CD4-positive, CD25-positive, alpha-beta regulatory T cell (primary cell): Measurements from ENCODE around the gene JMJD4. TPM values are rescaled to one million over a fixed set of nuclear protein-coding genes. Genes with fewer than 3 reads are reported as not detected.
"Not testable (repeated sequence)": the region's sequence is repeated elsewhere in the genome, so short reads cannot be mapped to it uniquely, and the experiment has no call there.

Experiments used
- ATAC-seq, 2 donors: fragments of 150-1000 bp; cut with Tn5 transposase; one replicate each; pipeline ENCODE4 v1.10.0; 2021; ENCODE audit warnings: low read depth in 2 of 2, moderate number of reproducible peaks in 2 of 2, moderate library complexity in 1 of 2
- DNase-seq, 3 donors: peaks; one replicate each; pipeline versions ENCODE4 v3.0.0 to v3.0.0-alpha.2; 2012 to 2022; ENCODE audit warnings: mixed read lengths in 1 of 3
- H3K27ac ChIP-seq: one replicate; pipeline ENCODE4 v1.7.0; 2013; ENCODE audit warnings: mild to moderate bottlenecking, low read length; ENCODE audit not compliant: insufficient read depth, poor library complexity, severe bottlenecking
- H3K27me3 ChIP-seq: one replicate; pipeline ENCODE4 v1.7.0; 2013; ENCODE audit warnings: low read length; ENCODE audit not compliant: control insufficient read depth, insufficient read depth
- H3K36me3 ChIP-seq: one replicate; pipeline ENCODE4 v1.7.0; 2013; ENCODE audit warnings: mild to moderate bottlenecking, low read length, moderate library complexity; ENCODE audit not compliant: control insufficient read depth, insufficient read depth
- H3K4me1 ChIP-seq: 2 replicates; pipeline ENCODE4 v1.7.0; 2013; ENCODE audit warnings: mild to moderate bottlenecking, low read length; ENCODE audit not compliant: insufficient read depth, control insufficient read depth, poor library complexity, severe bottlenecking
- H3K4me3 ChIP-seq: one replicate; pipeline ENCODE4 v1.7.0; 2013; ENCODE audit warnings: low read depth, mild to moderate bottlenecking, low read length, moderate library complexity
- H3K9me3 ChIP-seq, 2 experiments: 1 replicate in 1 of 2; 2 replicates in 1 of 2; pipeline ENCODE4 v1.7.0; 2013; ENCODE audit warnings: low read length in 2 of 2, mild to moderate bottlenecking in 1 of 2, moderate library complexity in 1 of 2; ENCODE audit not compliant: control insufficient read depth in 2 of 2
- H3K27ac Mint-ChIP-seq, 3 donors: one replicate each; pipeline ENCODE4 v1.8.0; 2020 to 2022; ENCODE audit warnings: mild to moderate bottlenecking in 3 of 3, mixed read lengths in 3 of 3, moderate library complexity in 2 of 3
- H3K27me3 Mint-ChIP-seq: one replicate; pipeline ENCODE4 v1.8.0; 2022; ENCODE audit warnings: mild to moderate bottlenecking, mixed read lengths
- H3K36me3 Mint-ChIP-seq: one replicate; pipeline ENCODE4 v1.8.0; 2020; ENCODE audit warnings: mixed read lengths
- H3K4me1 Mint-ChIP-seq, 4 donors: one replicate each; pipeline ENCODE4 v1.8.0; 2020 to 2022; ENCODE audit warnings: mixed read lengths in 4 of 4, mild to moderate bottlenecking in 1 of 4
- H3K4me3 Mint-ChIP-seq, 4 donors: one replicate each; pipeline ENCODE4 v1.8.0; 2020 to 2022; ENCODE audit warnings: mild to moderate bottlenecking in 4 of 4, mixed read lengths in 4 of 4, moderate library complexity in 3 of 4
- H3K9me3 Mint-ChIP-seq, 7 donors: one replicate each; pipeline ENCODE4 v1.8.0; 2020 to 2022; ENCODE audit warnings: mixed read lengths in 7 of 7, mild to moderate bottlenecking in 3 of 7, moderate library complexity in 2 of 7
- polyA plus RNA-seq, 4 donors: library from polyadenylated mRNA; unstranded; fragments of 300-500 nt; fragmentation: Illumina TruSeq; gene quantifications; one replicate each; pipeline ENCODE4 v1.2.3, GENCODE V29; 2021
- total RNA-seq: library from RNA; stranded (reverse); gene quantifications from one replicate; pipeline ENCODE4 v1.2.3, GENCODE V29; 2022

The JMJD4 gene
- total and polyA plus RNA-seq, 5 donors from 2014 or later = 9.7 to 28.9 (median 26.5) TPM

- Histone ChIP-seq H3K27ac (no peak overlapping the region), H3K4me3 (no peak overlapping the region), H3K36me3 (no peaks in the 10 kb centered on the region), H3K27me3 (no peaks in the 10 kb centered on the region), H3K4me1 (no peaks in the 10 kb centered on the region), H3K9me3 (peaks cover 15 to 45% of the 10 kb centered on the region in 2 experiments)
- H3K9me3 Mint-ChIP-seq = peaks cover 7 to 84% (median 27%) of the 10 kb centered on the region in 7 donors
- H3K27me3 Mint-ChIP-seq = peaks cover 5% of the 10 kb centered on the region
- peaks cover 6% of the 10 kb centered on the region for H3K36me3 Mint-ChIP-seq
- no peaks in the 10 kb centered on the region for H3K4me1 Mint-ChIP-seq
- DNase-seq (no peak), ATAC-seq (no peak)
- H3K27ac Mint-ChIP-seq = no peak overlapping the region
- no peak overlapping the region for H3K4me3 Mint-ChIP-seq
Observed at GRCh38 chr1:227718932-227719331, 16.2 kb downstream of the JMJD4 start.

- Mint-ChIP-seq H3K27ac (no peak overlapping the region), H3K9me3 (peaks cover 4 to 46% (median 24%) of the 10 kb centered on the region in 7 donors)
- no peaks in the 10 kb centered on the region for H3K27me3 ChIP-seq
Observed at GRCh38 chr1:227712648-227713047, 22.5 kb downstream of the JMJD4 start.

GRCh38 chr1:227710474-227710873 is 24.6 kb downstream of the JMJD4 start:
- H3K4me3 Mint-ChIP-seq, H3K36me3 Mint-ChIP-seq, DNase-seq, H3K4me1 ChIP-seq, H3K27ac Mint-ChIP-seq, H3K27me3 ChIP-seq, H3K4me1 Mint-ChIP-seq, H3K27ac ChIP-seq, H3K36me3 ChIP-seq, H3K4me3 ChIP-seq, H3K27me3 Mint-ChIP-seq, ATAC-seq: not testable (repeated sequence)
- H3K9me3 Mint-ChIP-seq = peaks cover 4 to 28% (median 19%) of the 10 kb centered on the region in 7 donors
- H3K9me3 ChIP-seq = peaks cover 5 to 14% of the 10 kb centered on the region in 2 experiments

More at GRCh38 chr1:227712648-227713047, 22.5 kb downstream of the JMJD4 start:
- Histone ChIP-seq H3K36me3 (no peaks in the 10 kb centered on the region), H3K4me1 (no peaks in the 10 kb centered on the region), H3K27ac (no peak overlapping the region), H3K9me3 (peaks cover 5 to 14% of the 10 kb centered on the region in 2 experiments), H3K4me3 (no peak overlapping the region)
- Mint-ChIP-seq H3K4me3 (no peak overlapping the region), H3K36me3 (no peaks in the 10 kb centered on the region), H3K27me3 (peaks cover 10% of the 10 kb centered on the region), H3K4me1 (peaks cover 4 to 6% (median 6%) of the 10 kb centered on the region in 4 donors)
- no peak for ATAC-seq
- no peak for DNase-seq

GRCh38 chr1:227709451-227709850 is 25.7 kb downstream of the JMJD4 start:
- peaks cover 5% of the 10 kb centered on the region for H3K27me3 Mint-ChIP-seq
- Histone ChIP-seq H3K27me3 (no peaks in the 10 kb centered on the region), H3K36me3 (no peaks in the 10 kb centered on the region), H3K27ac (no peak overlapping the region), H3K4me1 (no peaks in the 10 kb centered on the region), H3K9me3 (peaks cover under 1 to 11% of the 10 kb centered on the region in 2 experiments), H3K4me3 (no peak overlapping the region)
- peaks cover 4 to 8% (median 7%) of the 10 kb centered on the region in 4 donors for H3K4me1 Mint-ChIP-seq
- no peak overlapping the region for H3K27ac Mint-ChIP-seq
- peaks cover 4 to 26% (median 13%) of the 10 kb centered on the region in 7 donors for H3K9me3 Mint-ChIP-seq
- no peaks in the 10 kb centered on the region for H3K36me3 Mint-ChIP-seq
- ATAC-seq (no peak), DNase-seq (no peak)
- no peak overlapping the region for H3K4me3 Mint-ChIP-seq

GRCh38 chr1:227707846-227708245 is 27.3 kb downstream of the JMJD4 start:
- no peaks in the 10 kb centered on the region for H3K36me3 ChIP-seq
- H3K4me1 Mint-ChIP-seq = peaks cover 4 to 8% (median 7%) of the 10 kb centered on the region in 4 donors
- H3K27ac Mint-ChIP-seq = no peak overlapping the region
- no peaks in the 10 kb centered on the region for H3K9me3 ChIP-seq
- H3K4me3 Mint-ChIP-seq = no peak overlapping the region
- DNase-seq = no peak
- H3K27me3 Mint-ChIP-seq = peaks cover 5% of the 10 kb centered on the region
- H3K9me3 Mint-ChIP-seq = peaks cover 4 to 36% (median 17%) of the 10 kb centered on the region in 7 donors
- H3K4me3 ChIP-seq = no peak overlapping the region
- no peaks in the 10 kb centered on the region for H3K4me1 ChIP-seq
- ATAC-seq = no peak
- no peak overlapping the region for H3K27ac ChIP-seq
- no peaks in the 10 kb centered on the region for H3K27me3 ChIP-seq
- no peaks in the 10 kb centered on the region for H3K36me3 Mint-ChIP-seq

- H3K27ac Mint-ChIP-seq, H3K4me1 ChIP-seq, H3K4me1 Mint-ChIP-seq, DNase-seq, H3K4me3 Mint-ChIP-seq, H3K36me3 Mint-ChIP-seq, H3K36me3 ChIP-seq, ATAC-seq, H3K27me3 ChIP-seq, H3K27ac ChIP-seq, H3K27me3 Mint-ChIP-seq, H3K4me3 ChIP-seq: not testable (repeated sequence)
- H3K9me3 Mint-ChIP-seq = peaks cover 4 to 71% (median 27%) of the 10 kb centered on the region in 7 donors
- H3K9me3 ChIP-seq = peaks cover 22 to 23% of the 10 kb centered on the region in 2 experiments
Observed at GRCh38 chr1:227701631-227702030, 33.5 kb downstream of the JMJD4 start.

- H3K4me1 ChIP-seq = no peaks in the 10 kb centered on the region
- DNase-seq (no peak), ATAC-seq (no peak)
- Mint-ChIP-seq H3K36me3 (peaks cover 4% of the 10 kb centered on the region), H3K4me1 (no peaks in the 10 kb centered on the region), H3K4me3 (no peak overlapping the region), H3K27me3 (no peaks in the 10 kb centered on the region), H3K9me3 (peaks cover 5 to 61% (median 28%) of the 10 kb centered on the region in 7 donors), H3K27ac (no peak overlapping the region)
- H3K4me3 ChIP-seq = no peak overlapping the region
- peaks cover 40 to 45% of the 10 kb centered on the region in 2 experiments for H3K9me3 ChIP-seq
- no peaks in the 10 kb centered on the region for H3K36me3 ChIP-seq
- H3K27me3 ChIP-seq = no peaks in the 10 kb centered on the region
- no peak overlapping the region for H3K27ac ChIP-seq
Observed at GRCh38 chr1:227697321-227697864, 37.7 kb downstream of the JMJD4 start.

- DNase-seq (no peak), ATAC-seq (no peak)
- Histone ChIP-seq H3K4me3 (no peak overlapping the region), H3K36me3 (no peaks in the 10 kb centered on the region), H3K9me3 (peaks cover 44 to 67% of the 10 kb centered on the region in 2 experiments), H3K4me1 (no peaks in the 10 kb centered on the region), H3K27ac (no peak overlapping the region), H3K27me3 (no peaks in the 10 kb centered on the region)
- Mint-ChIP-seq H3K27me3 (no peaks in the 10 kb centered on the region), H3K27ac (no peak overlapping the region), H3K9me3 (peaks cover 0 to 69% (median 37%) of the 10 kb centered on the region in 7 donors), H3K36me3 (no peaks in the 10 kb centered on the region), H3K4me1 (no peaks in the 10 kb centered on the region), H3K4me3 (no peak overlapping the region)
Observed at GRCh38 chr1:227685807-227686206, 49.3 kb downstream of the JMJD4 start.
